Aorta (tissue), 5 donors: ENCODE data around the gene JARID2. TPM values are rescaled to one million over a fixed set of nuclear protein-coding genes. Genes with fewer than 3 reads are reported as not detected.

ENCODE experiments used
- ATAC-seq: fragments of 200-7000 bp; cut with Tn5 transposase; one replicate; pipeline ENCODE4 v1.9.1; 2022; ENCODE audit warnings: moderate library complexity; ENCODE audit not compliant: low FRiP score
- DNase-seq, 2 donors: peaks; one replicate each; pipeline ENCODE4 v3.0.0-alpha.2; 2020
- H3K27ac ChIP-seq, 2 donors: one replicate each; pipeline ENCODE4 v1.5.1; 2013; ENCODE audit warnings: low read length in 2 of 2, mild to moderate bottlenecking in 2 of 2, moderate library complexity in 2 of 2, control low read depth in 1 of 2, inconsistent platforms in 1 of 2, low read depth in 1 of 2
- H3K27me3 ChIP-seq, 2 donors: one replicate each; pipeline ENCODE4 v1.6.1; 2013; ENCODE audit warnings: control low read depth in 1 of 2, low read length in 1 of 2, mild to moderate bottlenecking in 1 of 2, moderate library complexity in 1 of 2; ENCODE audit not compliant: insufficient read depth in 2 of 2, control insufficient read depth in 1 of 2
- H3K36me3 ChIP-seq, 2 donors: one replicate each; pipeline ENCODE4 v1.6.1; 2013; ENCODE audit warnings: control low read depth in 1 of 2, low read length in 1 of 2, mild to moderate bottlenecking in 1 of 2; ENCODE audit not compliant: insufficient read depth in 2 of 2, control insufficient read depth in 1 of 2
- H3K4me1 ChIP-seq, 2 donors: one replicate each; pipeline ENCODE4 v1.6.1; 2013; ENCODE audit warnings: low read length in 2 of 2, control low read depth in 1 of 2, mild to moderate bottlenecking in 1 of 2, moderate library complexity in 1 of 2; ENCODE audit not compliant: insufficient read depth in 2 of 2, control insufficient read depth in 1 of 2
- H3K4me3 ChIP-seq, 2 donors: one replicate each; pipeline ENCODE4 v1.5.1; 2013; ENCODE audit warnings: low read length in 2 of 2, control low read depth in 1 of 2, mild to moderate bottlenecking in 1 of 2
- H3K9me3 ChIP-seq: one replicate; pipeline ENCODE4 v1.6.1; 2013; ENCODE audit warnings: mild to moderate bottlenecking, low read length; ENCODE audit not compliant: control insufficient read depth
- WGBS, 2 donors: extraction: QIAGEN DNeasy Blood & Tissue Kit; methylation state at CpG; one replicate each; pipeline ENCODE4 v1.1.7; 2013; 5-methylcytosine and 5-hydroxymethylcytosine counted together
- intact Hi-C, 2 donors: fragments of 100-400 bp; cut with DNase I; formaldehyde crosslinking; loops; one replicate each; pipeline versions ENCODE4 v1.14.2 to v1.15.0; 2022
- polyA plus RNA-seq, 2 donors: library from polyadenylated mRNA; stranded (reverse); fragments of 200-250 nt; gene quantifications; one replicate each; pipeline ENCODE4 v1.2.3, GENCODE V29; 2013
- total RNA-seq, 2 donors: library from RNA; stranded (reverse); fragmentation: NEBNext Ultra II Directional; extraction: Animal tissue kit (Norgen Biotek cat#: 25700); gene quantifications; one replicate each; pipeline ENCODE4 v1.2.1, GENCODE V29; 2021
- donor health status: healthy with polysubstance abuse.
- donor health status: Bipolar disorder and iron deficiency.
- donor health status: DM: no; HTN: no; CAD: no.
- donor health status: DM: no; HTN: no; CAD: no.
- donor health status: DM: yes; HTN: yes; CAD: no.

Gene JARID2
- total and polyA plus RNA-seq, 4 donors: 0.88 to 13.0 (median 7.1) TPM

GRCh38 chr6:15498640-15499039, 252.8 kb downstream of the JARID2 start:
- WGBS, 2 donors: 90 to 91% methylated on average over 12 of the region's 12 CpGs
- ATAC-seq (no peak), DNase-seq (no peak)
- Histone ChIP-seq H3K4me3 (no peak overlapping the region), H3K27me3 (no peaks in the 10 kb centered on the region), H3K27ac (no peak overlapping the region), H3K36me3 (no peaks in the 10 kb centered on the region), H3K9me3 (no peaks in the 10 kb centered on the region), H3K4me1 (no peaks in the 10 kb centered on the region)
- intact Hi-C loops: no loop called here

- ATAC-seq: no peak
- Histone ChIP-seq H3K27ac (no peak overlapping the region), H3K9me3 (no peaks in the 10 kb centered on the region), H3K27me3 (no peaks in the 10 kb centered on the region), H3K4me1 (no peaks in the 10 kb centered on the region), H3K36me3 (no peaks in the 10 kb centered on the region), H3K4me3 (no peak overlapping the region)
- intact Hi-C loops: no loop called here
- 96 to 97% methylated on average over 12 of the region's 12 CpGs for WGBS, 2 donors
- no peak for DNase-seq
These were observed 253.3 kb downstream of the JARID2 start for GRCh38 chr6:15499125-15499524.

- DNase-seq (no peak), ATAC-seq (no peak)
- Histone ChIP-seq H3K27me3 (no peaks in the 10 kb centered on the region), H3K4me3 (no peak overlapping the region), H3K36me3 (no peaks in the 10 kb centered on the region), H3K27ac (no peak overlapping the region), H3K9me3 (no peaks in the 10 kb centered on the region), H3K4me1 (no peaks in the 10 kb centered on the region)
- intact Hi-C loops: no loop called here
- WGBS, 2 donors: 95 to 97% methylated on average over 9 of the region's 9 CpGs
These were observed 253.7 kb downstream of the JARID2 start for GRCh38 chr6:15499591-15499990.

GRCh38 chr6:15500078-15500740, 254.3 kb downstream of the JARID2 start:
- ATAC-seq: no peak

GRCh38 chr6:15500901-15501825, 255.3 kb downstream of the JARID2 start:
- ATAC-seq: no peak
- H3K4me1 ChIP-seq: no peaks in the 10 kb centered on the region
- no peak overlapping the region for H3K4me3 ChIP-seq
- whole genome bisulfite sequencing, 2 donors: 94 to 96% methylated on average over 38 of the region's 38 CpGs
- H3K36me3 ChIP-seq: no peaks in the 10 kb centered on the region
- intact Hi-C loops: loop anchor here (10.0 kb wide), 2 partner anchors 114 to 124 kb away; no protein-coding TSS in a partner anchor
- no peaks in the 10 kb centered on the region for H3K27me3 ChIP-seq
- no peaks in the 10 kb centered on the region for H3K9me3 ChIP-seq
- H3K27ac ChIP-seq: no peak overlapping the region
- DNase-seq: peak in 1 of 2 donors; percentile 57

More at GRCh38 chr6:15500078-15500740, 254.3 kb downstream of the JARID2 start:
- intact Hi-C loops: loop anchor here (10.0 kb wide), 2 partner anchors 115 to 125 kb away; no protein-coding TSS in a partner anchor
- Histone ChIP-seq H3K27me3 (no peaks in the 10 kb centered on the region), H3K4me1 (no peaks in the 10 kb centered on the region), H3K36me3 (no peaks in the 10 kb centered on the region), H3K27ac (no peak overlapping the region), H3K9me3 (no peaks in the 10 kb centered on the region), H3K4me3 (no peak overlapping the region)
- DNase-seq: no peak
- 92 to 96% methylated on average over 16 of the region's 16 CpGs for WGBS, 2 donors

GRCh38 chr6:15501826-15502445, 256.1 kb downstream of the JARID2 start:
- ATAC-seq: no peak
- no peaks in the 10 kb centered on the region for H3K27me3 ChIP-seq
- intact Hi-C loops: loop anchor here (10.0 kb wide), 2 partner anchors 113 to 123 kb away; no protein-coding TSS in a partner anchor

GRCh38 chr6:15502446-15503345, 256.8 kb downstream of the JARID2 start:
- no peaks in the 10 kb centered on the region for H3K27me3 ChIP-seq
- ATAC-seq (no peak), DNase-seq (no peak)
- H3K27ac ChIP-seq: no peak overlapping the region
- no peak overlapping the region for H3K4me3 ChIP-seq
- intact Hi-C loops: loop anchor here (10.0 kb wide), 2 partner anchors 112 to 122 kb away; no protein-coding TSS in a partner anchor
- H3K9me3 ChIP-seq: no peaks in the 10 kb centered on the region
- H3K36me3 ChIP-seq: no peaks in the 10 kb centered on the region
- H3K4me1 ChIP-seq: no peaks in the 10 kb centered on the region
- 81 to 84% methylated on average over 20 of the region's 20 CpGs for WGBS, 2 donors

More at GRCh38 chr6:15501826-15502445, 256.1 kb downstream of the JARID2 start:
- H3K36me3 ChIP-seq: no peaks in the 10 kb centered on the region
- H3K9me3 ChIP-seq: no peaks in the 10 kb centered on the region
- 29 to 33% methylated on average over 19 of the region's 19 CpGs for WGBS, 2 donors
- H3K4me1 ChIP-seq: no peaks in the 10 kb centered on the region
- no peak overlapping the region for H3K4me3 ChIP-seq
- peak; percentile 76 to 78 for DNase-seq
- H3K27ac ChIP-seq: no peak overlapping the region

- Histone ChIP-seq H3K36me3 (no peaks in the 10 kb centered on the region), H3K9me3 (no peaks in the 10 kb centered on the region), H3K4me3 (no peak overlapping the region), H3K27me3 (no peaks in the 10 kb centered on the region), H3K27ac (no peak overlapping the region), H3K4me1 (no peaks in the 10 kb centered on the region)
- intact Hi-C loops: loop anchor here (10.0 kb wide), 2 partner anchors 111 to 121 kb away; no protein-coding TSS in a partner anchor
- peak in 1 of 2 donors; percentile 72 for DNase-seq
- WGBS, 2 donors: 94 to 98% methylated on average over 6 of the region's 6 CpGs
- no peak for ATAC-seq
These were observed 257.4 kb downstream of the JARID2 start for GRCh38 chr6:15503346-15503680.
